Skin of body (tissue), 2 donors: ENCODE measurements around the gene DSN1. TPM values are rescaled to one million over a fixed set of nuclear protein-coding genes. Genes with fewer than 3 reads are reported as not detected.

Experiments
- DNase-seq: peaks from one replicate; lab custom pipeline; 2025; lab: John Stamatoyannopoulos, UW
- total RNA-seq: library from RNA; depleted of rRNA; stranded (reverse); fragments of >200 nt; gene quantifications from one replicate; pipeline ENCODE4 v1.2.3, GENCODE V29; 2014

The DSN1 gene
- total RNA-seq, 1 donor from 2014 or later: 13.4 TPM

GRCh38 chr20:36756496-36756895 is 17.1 kb downstream of the DSN1 start:
- no peak for DNase-seq

GRCh38 chr20:36754656-36755222 is 18.8 kb downstream of the DSN1 start:
- peak; percentile 39 for DNase-seq

GRCh38 chr20:36752582-36752981 is 21.0 kb downstream of the DSN1 start:
- DNase-seq: no peak

DNA sequence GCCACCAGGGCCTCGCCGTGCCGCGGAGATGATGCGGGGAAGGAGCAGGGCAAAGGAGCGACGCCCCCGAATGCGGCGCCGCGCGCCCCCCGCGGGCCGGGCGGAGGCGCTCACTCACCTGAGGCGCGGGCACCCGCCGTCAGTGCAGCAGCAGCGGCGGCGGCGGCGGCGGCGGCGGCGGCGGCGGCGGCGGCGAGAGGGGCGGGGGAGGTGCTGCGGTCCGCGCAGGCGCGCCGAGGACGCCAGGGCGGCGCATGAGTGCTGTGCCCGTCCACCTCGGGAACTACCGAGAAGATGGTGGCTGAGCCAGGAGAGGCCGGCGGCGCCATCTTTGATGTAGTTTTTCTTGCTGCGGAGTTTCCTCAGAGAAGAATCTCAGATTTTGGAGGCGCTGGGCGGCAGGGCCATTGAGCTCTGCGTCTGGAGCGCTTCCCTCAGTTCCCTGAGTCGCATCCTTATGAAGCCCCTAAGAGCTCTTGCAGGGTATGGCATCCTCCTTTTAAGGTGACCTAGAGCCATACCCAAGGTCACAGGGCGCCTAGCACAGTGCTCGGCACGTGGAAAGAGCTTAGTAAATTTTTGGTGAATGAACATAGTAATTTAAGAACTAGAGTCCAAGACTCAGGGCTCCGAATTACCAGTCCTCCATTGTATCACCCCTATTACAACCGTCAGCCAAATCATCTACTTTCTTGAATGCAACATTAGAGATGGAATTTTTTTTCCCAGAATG is 27.5 kb downstream of the DSN1 start, which contains the start of gene NDRG3:
Gene NDRG3 (minus strand): TSS at position 164 of the 733 bp plus-strand sequence. CDS start 24,355 bp downstream, outside the sequence.
- peak; percentile 92 for DNase-seq

- no peak for DNase-seq
Measured at GRCh38 chr20:36745234-36745926, 28.2 kb downstream of the DSN1 start.

DNA sequence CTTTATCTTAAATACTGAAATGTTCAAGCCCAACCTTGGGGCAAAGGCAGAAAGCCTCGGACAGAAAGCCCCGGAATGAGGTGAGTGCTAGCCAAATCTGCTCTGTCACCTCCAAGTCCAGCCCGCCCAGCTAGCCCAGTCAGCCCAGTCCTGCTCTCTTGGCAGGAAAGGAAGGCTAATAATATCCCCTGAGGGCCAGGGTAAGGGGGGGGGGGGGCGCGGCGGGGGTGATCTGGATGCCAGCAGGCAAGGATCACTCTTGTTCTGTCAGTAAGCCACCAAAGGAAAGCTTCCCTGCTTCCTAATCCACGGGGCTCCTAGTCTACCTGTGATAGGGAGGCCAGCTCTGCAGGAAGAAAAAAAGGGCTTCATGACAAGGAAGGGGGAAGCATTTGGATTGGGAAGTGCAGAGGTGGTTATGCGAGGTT is 28.8 kb downstream of the DSN1 start:
- no peak for DNase-seq

GRCh38 chr20:36744243-36744642 is 29.3 kb downstream of the DSN1 start:
- DNase-seq: no peak

- no peak for DNase-seq
Measured at GRCh38 chr20:36742558-36742957, 31.0 kb downstream of the DSN1 start.

GRCh38 chr20:36741072-36741471 is 32.5 kb downstream of the DSN1 start:
- DNase-seq: no peak

DNA sequence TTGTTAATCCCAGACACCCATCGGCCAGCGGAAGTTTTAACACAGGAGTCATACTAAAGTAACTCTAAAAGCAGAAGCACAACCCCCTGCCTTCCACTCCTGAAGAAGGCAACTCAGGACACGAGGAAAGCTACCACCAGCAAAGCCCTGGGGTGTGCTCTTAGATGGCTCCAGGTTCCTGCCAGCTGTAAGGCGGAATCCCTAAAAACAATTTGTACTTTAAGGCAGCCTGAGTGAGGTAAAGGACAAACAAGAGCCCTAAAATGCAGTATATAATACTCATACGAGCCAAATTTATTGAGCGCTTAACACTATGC is 36.4 kb downstream of the DSN1 start:
- no peak for DNase-seq

DNA sequence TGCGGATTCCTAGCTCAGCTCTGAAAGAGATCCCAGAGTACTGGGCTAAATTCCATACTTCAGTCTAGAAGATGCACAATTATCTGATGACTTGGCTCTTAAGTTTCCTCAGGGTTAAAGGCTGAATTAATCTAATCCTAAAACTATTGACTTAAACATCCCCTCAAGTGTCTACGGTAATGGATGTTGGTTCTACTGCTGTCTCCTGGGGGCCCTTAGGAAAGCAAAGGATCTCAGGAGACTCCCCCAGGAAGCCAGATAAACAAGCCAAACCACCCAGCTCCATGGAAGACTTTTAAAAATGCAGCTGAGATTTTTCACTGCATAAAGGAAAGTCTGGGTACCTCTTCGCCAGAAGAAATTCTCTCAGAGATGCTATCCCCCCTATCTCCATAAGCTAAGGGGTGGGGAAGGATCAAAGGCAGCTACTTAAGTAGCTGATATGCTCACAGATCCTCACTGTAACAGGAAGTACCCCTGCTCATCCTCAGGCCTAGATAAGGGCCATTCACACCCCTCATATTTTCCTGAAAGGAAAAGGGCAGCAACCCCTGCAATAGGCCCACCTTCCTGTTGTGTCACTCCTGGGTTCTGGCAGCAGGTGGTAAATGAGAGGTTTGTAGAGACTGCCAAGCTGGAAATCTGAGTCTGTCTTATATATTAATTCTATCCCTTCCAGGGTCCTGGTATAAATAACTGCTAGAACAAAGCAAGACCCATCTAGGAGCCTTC is 36.9 kb downstream of the DSN1 start:
- DNase-seq: no peak

- DNase-seq: no peak
Measured at GRCh38 chr20:36732456-36732855, 41.1 kb downstream of the DSN1 start.

- no peak for DNase-seq
Measured at GRCh38 chr20:36728986-36729385, 44.6 kb downstream of the DSN1 start.

- no peak for DNase-seq
Measured at GRCh38 chr20:36726168-36726567, 47.4 kb downstream of the DSN1 start.

- no peak for DNase-seq
Measured at GRCh38 chr20:36720510-36720909, 53.1 kb downstream of the DSN1 start.

DNA sequence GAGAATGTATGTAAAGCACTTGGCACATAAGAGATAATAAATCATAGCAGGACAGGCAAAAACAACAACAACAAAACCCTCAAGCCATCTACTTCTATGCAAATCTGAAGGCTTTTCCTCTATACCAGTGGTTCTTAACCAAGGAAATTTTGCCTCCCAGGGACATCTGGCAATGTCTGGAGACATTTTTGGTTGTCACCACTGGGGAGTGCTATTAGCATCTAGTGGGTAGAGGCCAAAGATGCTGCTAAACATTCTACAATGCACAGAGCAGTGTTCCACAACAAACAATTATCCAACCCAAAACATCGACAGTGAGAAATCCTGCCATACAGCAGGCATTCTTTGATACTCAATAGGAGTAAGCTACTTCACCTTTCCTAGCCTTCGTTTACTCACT is 55.9 kb downstream of the DSN1 start:
- no peak for DNase-seq

DNA sequence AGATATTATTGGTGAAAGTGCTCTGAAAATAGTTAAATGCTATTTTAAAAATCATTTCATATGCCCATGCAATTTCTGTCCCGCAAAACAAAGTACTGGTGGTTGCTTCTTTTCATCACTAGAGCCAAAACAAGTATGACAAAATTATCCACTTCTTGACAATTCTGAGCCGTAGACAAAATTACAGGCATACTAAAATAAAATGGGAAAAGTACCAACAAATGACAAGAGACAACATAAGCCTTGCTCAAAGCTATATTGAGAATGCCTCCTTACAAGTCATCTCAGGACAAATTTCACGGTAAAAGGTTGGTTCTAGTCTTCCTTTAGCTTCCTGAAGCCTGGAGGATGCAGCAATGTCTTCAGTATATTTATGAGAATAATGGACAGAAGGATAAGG is 56.5 kb downstream of the DSN1 start:
- no peak for DNase-seq

GRCh38 chr20:36712775-36713174 is 60.8 kb downstream of the DSN1 start:
- DNase-seq: no peak

DNA sequence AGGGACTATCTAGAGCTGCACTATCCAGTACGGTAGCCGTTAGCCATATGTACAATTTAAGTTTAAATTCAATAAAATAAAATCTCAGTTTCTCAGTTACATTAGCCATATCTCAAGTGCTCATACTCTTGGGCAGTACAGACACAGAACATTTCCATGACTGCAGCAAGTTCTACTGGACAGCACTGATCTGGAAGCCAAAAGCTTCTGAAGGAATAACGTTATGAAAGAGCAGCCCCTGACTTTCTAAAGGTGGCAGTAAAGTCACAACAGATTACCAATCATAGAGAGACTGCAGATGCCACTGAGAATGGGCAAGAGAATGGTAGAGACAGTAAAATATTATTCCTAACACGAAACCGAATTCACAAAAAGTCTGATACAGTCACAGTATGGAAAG is 64.4 kb downstream of the DSN1 start:
- no peak for DNase-seq

DNA sequence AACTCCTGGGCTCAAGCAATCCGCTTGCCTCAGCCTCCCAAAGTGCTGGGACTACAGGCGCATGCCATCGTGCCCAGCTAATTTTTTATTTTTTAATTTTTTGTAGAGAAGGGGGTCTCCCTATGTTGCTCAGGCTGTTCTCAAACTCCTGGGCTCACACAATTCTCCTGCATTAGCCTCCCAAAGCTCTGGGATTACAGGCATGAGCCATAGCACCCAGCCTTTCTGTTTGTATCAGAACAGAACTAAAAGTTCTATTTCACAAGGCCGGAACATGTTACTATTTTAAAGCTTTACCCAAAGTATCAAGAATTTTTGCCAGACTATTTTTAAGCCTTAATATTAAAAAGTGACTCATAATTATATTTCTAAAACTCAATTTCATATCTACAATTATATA is 70.0 kb downstream of the DSN1 start:
- no peak for DNase-seq
